ENCODE data around the gene GNPTAB.

DNA sequence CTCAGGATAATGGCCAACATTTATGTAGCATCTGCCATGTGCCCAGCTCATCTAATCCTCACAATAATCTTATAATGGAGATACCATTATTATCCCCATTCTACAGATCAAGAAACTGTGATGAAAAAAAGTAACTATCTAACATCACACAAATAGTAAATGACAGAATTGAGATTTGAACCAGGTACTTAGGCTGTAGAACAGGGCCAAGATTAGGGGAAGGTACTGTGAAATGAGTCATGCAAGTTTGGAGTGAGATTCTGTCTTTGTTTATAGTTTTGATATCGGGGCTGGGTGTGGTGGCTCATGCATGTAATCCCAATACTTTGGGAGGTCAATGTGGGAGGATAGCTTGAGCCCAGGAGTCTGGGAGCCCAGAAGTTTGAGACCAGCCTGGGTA lies 1.3 kb upstream of the GNPTAB start:
- TF ChIP-seq POLR2A (IDR thresholded peaks at IDR 0.05) = no peak
- TF ChIP-seq, protein P1, sequence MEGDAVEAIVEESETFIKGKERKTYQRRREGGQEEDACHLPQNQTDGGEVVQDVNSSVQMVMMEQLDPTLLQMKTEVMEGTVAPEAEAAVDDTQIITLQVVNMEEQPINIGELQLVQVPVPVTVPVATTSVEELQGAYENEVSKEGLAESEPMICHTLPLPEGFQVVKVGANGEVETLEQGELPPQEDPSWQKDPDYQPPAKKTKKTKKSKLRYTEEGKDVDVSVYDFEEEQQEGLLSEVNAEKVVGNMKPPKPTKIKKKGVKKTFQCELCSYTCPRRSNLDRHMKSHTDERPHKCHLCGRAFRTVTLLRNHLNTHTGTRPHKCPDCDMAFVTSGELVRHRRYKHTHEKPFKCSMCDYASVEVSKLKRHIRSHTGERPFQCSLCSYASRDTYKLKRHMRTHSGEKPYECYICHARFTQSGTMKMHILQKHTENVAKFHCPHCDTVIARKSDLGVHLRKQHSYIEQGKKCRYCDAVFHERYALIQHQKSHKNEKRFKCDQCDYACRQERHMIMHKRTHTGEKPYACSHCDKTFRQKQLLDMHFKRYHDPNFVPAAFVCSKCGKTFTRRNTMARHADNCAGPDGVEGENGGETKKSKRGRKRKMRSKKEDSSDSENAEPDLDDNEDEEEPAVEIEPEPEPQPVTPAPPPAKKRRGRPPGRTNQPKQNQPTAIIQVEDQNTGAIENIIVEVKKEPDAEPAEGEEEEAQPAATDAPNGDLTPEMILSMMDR (IDR thresholded peaks at IDR 0.05) = no peak
